GM12865 (cell line): ENCODE results near the gene METTL25B.

Experiments used
- DNase-seq: peaks from one replicate; pipeline ENCODE4 v3.0.0; 2010; ENCODE audit warnings: low read depth
- H3K4me3 ChIP-seq: 2 replicates; pipeline ENCODE4 v1.5.1; 2011; ENCODE audit warnings: mild to moderate bottlenecking, low read depth, low read length, control low read depth
- TF ChIP-seq, protein P1 (sequence below): IDR thresholded peaks from 2 replicates; pipeline ENCODE4 v1.5.1; 2011; ENCODE audit warnings: low read length, control low read depth, low read depth, inconsistent platforms; ENCODE audit not compliant: insufficient read depth; ENCODE audit errors: missing control alignments

METTL25B gene

DNA sequence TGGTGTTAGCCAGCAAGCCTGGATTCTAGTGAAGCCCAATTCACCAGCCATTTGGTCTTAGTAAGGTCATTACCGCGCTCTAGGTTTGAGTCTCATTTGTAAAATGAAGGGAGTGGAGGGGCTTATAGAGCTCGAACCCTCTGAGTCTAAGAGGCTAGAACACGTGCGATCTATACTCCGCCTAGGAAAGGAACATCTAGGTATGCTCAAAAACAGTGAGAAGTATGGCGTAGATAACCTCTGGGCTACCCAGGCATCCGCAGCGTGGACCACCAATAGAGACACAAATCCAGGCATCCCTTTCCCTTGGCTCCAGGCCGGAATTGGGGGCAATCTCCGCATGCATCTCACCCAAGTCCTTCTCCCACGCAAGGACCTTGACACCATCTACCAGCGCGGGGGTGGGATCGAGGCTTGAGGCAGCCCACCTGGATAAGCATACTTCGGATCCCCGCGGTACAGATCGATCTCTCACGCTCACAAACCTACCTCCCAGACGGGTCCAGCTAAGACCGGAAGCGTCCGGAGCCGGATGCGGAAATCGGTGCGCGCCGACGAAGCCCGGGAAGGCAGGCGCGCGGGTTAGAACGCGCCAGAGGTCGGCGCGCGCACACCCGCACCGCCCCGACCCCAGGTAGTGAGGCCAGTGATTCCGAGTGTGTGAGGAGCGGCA is at the start of gene METTL25B:
Gene METTL25B (plus strand): TSS at position 544 of the 673 bp plus-strand sequence. CDS start 636 bp downstream, outside the sequence.
- peak; percentile 90 for DNase-seq

DNA sequence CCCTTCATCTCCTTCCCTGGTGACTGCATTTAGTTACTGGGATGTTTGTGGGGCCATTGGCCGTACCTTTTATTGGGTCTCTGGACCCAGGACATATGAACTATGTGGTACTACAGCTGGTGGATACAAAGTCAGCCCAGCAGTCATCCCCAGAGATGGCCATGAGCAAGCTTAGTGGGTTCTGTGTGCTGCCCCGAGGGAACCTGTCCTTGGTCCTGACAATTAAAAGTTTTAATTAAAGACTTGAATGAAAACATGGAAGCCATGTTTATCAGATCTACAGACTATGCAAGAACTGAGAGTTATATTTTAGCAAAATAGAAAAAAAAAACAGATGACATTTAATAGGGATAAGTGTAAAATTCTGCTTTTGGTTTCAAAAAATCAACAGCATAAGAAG is 48.2 kb upstream of the METTL25B start:
- H3K4me3 ChIP-seq: no peak overlapping the region
- TF ChIP-seq, protein P1, sequence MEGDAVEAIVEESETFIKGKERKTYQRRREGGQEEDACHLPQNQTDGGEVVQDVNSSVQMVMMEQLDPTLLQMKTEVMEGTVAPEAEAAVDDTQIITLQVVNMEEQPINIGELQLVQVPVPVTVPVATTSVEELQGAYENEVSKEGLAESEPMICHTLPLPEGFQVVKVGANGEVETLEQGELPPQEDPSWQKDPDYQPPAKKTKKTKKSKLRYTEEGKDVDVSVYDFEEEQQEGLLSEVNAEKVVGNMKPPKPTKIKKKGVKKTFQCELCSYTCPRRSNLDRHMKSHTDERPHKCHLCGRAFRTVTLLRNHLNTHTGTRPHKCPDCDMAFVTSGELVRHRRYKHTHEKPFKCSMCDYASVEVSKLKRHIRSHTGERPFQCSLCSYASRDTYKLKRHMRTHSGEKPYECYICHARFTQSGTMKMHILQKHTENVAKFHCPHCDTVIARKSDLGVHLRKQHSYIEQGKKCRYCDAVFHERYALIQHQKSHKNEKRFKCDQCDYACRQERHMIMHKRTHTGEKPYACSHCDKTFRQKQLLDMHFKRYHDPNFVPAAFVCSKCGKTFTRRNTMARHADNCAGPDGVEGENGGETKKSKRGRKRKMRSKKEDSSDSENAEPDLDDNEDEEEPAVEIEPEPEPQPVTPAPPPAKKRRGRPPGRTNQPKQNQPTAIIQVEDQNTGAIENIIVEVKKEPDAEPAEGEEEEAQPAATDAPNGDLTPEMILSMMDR: no peak
- DNase-seq: no peak

More for the DNA sequence above, at the start of gene METTL25B:
- TF ChIP-seq, protein P1: no peak
- H3K4me3 ChIP-seq: peak within 1 kb of the TSS; percentile 66

DNA sequence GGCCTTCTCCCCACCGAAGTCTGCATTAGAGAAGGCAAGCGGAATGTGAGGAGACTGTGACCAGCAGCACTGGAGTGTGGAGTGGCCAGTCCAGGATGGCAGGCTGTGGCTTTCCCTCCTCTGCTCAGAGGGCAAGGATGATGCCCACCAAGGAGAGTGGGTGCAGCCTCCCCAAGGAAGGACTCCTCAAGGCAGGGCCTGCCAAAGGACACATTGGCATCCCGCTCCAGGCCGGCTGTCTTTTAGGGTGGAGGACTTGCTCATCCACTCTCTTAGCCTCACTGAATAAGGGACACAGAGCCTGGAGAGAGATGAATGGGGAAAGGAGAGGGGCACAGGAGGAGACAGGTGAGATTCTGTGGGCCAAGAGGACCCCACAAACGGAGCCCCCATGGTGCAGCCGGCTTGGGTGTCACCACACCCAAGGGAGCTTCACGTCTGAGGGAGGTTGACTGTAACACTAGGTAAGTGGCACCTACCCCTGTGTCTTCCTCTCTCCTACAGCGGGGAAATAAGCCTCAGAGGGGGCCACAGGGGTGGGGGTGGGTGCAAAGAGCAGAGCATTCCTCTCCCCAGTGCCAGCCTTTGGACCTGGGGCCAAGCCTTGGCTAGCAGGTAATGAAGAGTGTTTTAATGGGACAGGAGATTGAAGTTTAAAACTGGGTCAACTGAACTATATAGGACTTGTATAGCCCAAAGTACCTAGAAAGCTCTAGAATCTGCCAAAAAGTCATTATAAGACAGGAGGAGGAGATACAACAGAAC is 46.9 kb upstream of the METTL25B start:
- no peak for DNase-seq
- H3K4me3 ChIP-seq: no peak overlapping the region

DNA sequence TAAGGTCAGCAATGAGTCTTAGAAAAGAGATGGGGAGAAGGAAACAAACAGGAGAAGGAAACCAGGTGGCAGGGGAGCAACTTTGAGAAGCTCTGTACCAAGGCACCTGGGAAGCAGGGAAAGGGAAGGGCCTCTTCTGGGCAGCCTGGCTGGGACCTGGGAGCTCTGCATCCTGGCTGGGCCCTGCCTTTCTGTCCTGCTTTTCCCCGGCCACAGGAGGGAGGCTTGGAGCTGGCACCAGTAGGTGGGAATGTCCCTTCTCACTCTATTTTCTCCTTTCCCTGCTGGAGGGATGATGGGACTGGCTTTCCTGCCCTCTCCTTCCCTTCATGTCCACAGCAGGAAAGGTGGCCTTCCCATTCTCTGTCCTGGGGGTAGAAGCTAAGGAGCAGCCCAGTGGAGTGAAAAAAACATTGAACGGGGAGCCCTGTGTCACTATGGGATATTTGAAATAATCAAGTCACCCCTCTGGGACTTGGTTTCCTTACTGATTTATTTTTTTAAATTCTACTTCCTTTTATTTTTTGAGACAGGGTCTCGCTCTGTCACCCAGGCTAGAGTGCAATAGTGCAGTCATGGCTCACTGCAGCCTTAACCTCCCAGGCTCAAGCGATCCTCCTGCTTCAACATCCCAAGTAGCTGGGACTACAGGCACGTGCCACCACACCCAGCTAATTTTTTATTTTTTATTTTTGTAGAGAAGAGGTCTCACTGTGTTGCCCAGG is 45.9 kb upstream of the METTL25B start:
- TF ChIP-seq, protein P1: no peak
- DNase-seq: no peak
- no peak overlapping the region for H3K4me3 ChIP-seq

More for the DNA sequence above, 46.9 kb upstream of the METTL25B start:
- TF ChIP-seq, protein P1: no peak

DNA sequence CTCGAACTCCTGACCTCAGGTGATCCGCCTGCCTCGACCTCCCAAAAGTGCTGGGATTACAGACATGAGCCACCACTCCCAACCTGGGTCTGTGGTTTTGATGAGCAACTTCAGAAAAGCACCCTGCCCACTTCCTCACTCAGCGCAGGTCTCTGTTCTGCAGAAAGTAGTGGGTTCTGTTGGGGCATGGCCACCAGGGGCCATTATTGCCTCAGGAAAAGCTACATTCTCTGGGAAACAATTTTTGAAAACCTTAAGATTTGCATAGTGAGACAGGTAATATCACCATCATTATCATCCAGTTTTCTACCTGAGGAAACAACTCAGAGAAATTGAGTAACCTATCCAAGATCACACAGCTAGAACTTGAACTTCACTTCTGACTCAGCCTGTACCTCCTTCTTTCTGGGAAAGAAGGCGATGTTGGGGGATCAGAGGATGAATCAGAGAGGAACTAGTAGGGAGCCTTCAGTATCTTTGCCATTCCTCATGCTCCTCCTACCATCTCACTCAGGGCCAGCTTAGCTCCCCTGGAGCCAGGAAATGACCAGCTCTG is 44.0 kb upstream of the METTL25B start:
- TF ChIP-seq, protein P1: peak; percentile 14
- peak; percentile 44 for DNase-seq

DNA sequence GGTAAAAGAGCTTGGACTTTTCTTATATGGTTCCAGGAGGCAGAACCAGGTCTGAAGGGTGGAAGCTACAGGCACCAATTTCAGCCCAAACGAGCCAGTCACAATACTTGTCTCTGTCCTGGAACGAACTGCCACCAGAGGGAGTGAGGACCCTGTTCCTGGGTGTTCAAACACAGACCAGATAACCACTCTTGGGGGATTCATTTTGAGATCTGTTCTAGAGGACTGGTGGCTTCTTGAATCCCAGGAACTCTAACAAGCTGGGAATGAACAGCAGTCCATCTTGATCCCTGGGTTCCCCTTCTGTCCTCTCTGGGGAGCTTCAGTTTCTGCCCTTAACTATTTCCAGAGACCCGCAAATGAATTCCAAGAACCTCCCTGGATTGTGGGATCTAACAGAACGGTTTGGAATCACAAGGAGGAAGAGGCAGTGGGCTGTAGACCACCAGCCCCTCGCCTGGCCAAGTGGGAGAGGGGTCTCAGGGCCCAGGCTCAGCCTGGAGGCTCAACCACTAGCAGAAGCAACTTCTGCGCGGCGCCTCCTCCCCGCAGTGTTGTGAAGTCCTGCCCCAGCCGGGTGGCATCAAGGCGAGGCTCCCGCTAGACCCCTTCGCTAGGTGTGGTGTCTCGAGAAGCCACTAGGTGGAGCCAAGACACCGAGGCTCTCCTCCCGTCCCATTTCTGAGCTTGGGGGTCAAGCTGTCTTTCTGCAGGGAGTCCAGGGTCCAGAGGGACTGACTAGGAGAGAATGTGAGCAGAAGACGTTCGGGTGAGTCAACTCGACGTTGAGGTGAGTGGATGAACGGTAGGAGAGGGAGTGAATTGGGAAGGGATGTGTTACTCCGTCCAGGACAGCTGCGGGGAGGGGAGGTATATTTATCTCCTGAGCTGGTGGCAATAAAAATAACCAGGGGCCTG is 39.0 kb upstream of the METTL25B start:
- TF ChIP-seq, protein P1: peak; percentile 97
- H3K4me3 ChIP-seq: no peak overlapping the region
- DNase-seq: peak; percentile 83

More for the DNA sequence above, 44.0 kb upstream of the METTL25B start:
- no peak overlapping the region for H3K4me3 ChIP-seq
